GM12878 (cell line): ENCODE results near the gene ATL2. TPM values are rescaled to one million over a fixed set of nuclear protein-coding genes. Genes with fewer than 3 reads are reported as not detected.

Experiments used
- ATAC-seq: fragments of 200-7000 bp; cut with Tn5 transposase; 3 replicates; pipeline ENCODE4 v1.9.1; 2020; ENCODE audit warnings: mild to moderate bottlenecking, moderate library complexity
- BruUV-seq: library from RNA; stranded (reverse); fragments of 400-500 nt; replicated peaks from 2 replicates; lab custom pipeline; 2021; lab: Mats Ljungman, UMichigan
- CTCF ChIA-PET: fragments of 300-600 bp; sonication (Branson Sonifier 250); formaldehyde crosslinking; extraction: SDS; loops from one replicate; lab custom pipeline; 2021; ENCODE audit warnings: inconsistent platforms; lab: Yijun Ruan, JAX
- POLR2A ChIA-PET: fragments of 350-600 bp; formaldehyde crosslinking; extraction: SDS; loops from one replicate; lab custom pipeline; 2021; ENCODE audit warnings: inconsistent platforms; lab: Charles Lee
- RAD21 ChIA-PET: fragments of 300-600 bp; sonication (Branson Sonifier 250); formaldehyde crosslinking; loops from one replicate; lab custom pipeline; 2023; ENCODE audit warnings: antibody characterized with exemption; ENCODE audit not compliant: unreplicated experiment; lab: Charles Lee
- SMC1A ChIA-PET: fragments of 300-600 bp; sonication (Branson Sonifier 250); formaldehyde crosslinking; loops from one replicate; lab custom pipeline; 2023; ENCODE audit not compliant: unreplicated experiment, uncharacterized antibody; lab: Charles Lee
- DNase-seq: peaks from one replicate; pipeline ENCODE4 v3.0.0-alpha.2; 2011; ENCODE audit warnings: low read depth, low spot score
- FAIRE-seq: peaks from 3 replicates; lab custom pipeline; 2011; peaks lifted over from hg19 to GRCh38; lab: Jason Lieb, UNC
- H2AFZ ChIP-seq: 2 replicates; pipeline ENCODE4 v1.6.0; 2011; ENCODE audit warnings: low read depth, low read length, control low read depth; ENCODE audit not compliant: control insufficient read depth
- H3K27ac ChIP-seq: 2 replicates; pipeline ENCODE4 v1.5.1; 2011; ENCODE audit warnings: control low read depth; ENCODE audit not compliant: control insufficient read depth, insufficient read depth
- H3K27me3 ChIP-seq, 2 experiments: replicated peaks in 1 of 2; 2 replicates each; pipeline versions ENCODE4 v1.6.0 to v1.6.1; 2011; ENCODE audit warnings: low read length in 1 of 2; ENCODE audit not compliant: control insufficient read depth in 2 of 2, insufficient read depth in 2 of 2
- H3K36me3 ChIP-seq, 2 experiments: 2 replicates each; pipeline ENCODE4 v1.5.1; 2011; ENCODE audit warnings: low read length in 1 of 2; ENCODE audit not compliant: control insufficient read depth in 2 of 2, insufficient read depth in 2 of 2
- H3K4me1 ChIP-seq: 2 replicates; pipeline ENCODE4 v1.6.1; 2011; ENCODE audit warnings: mild to moderate bottlenecking, low read length, moderate library complexity, mixed read lengths; ENCODE audit not compliant: control insufficient read depth, insufficient read depth
- H3K4me2 ChIP-seq: 2 replicates; pipeline ENCODE4 v1.6.0; 2011; ENCODE audit warnings: control low read depth; ENCODE audit not compliant: control insufficient read depth, insufficient read depth
- H3K4me3 ChIP-seq: fragments of 200-600 bp; sonication (generic); 2 replicates; pipeline ENCODE4 v1.5.1; 2016
- H3K79me2 ChIP-seq: 2 replicates; pipeline ENCODE4 v1.6.0; 2011; ENCODE audit warnings: low read length; ENCODE audit not compliant: control insufficient read depth, insufficient read depth
- H3K9ac ChIP-seq: 2 replicates; pipeline ENCODE4 v1.8.0; 2011; ENCODE audit warnings: low read length, control low read depth, mixed read lengths; ENCODE audit not compliant: control insufficient read depth, insufficient read depth
- H3K9me3 ChIP-seq: replicated peaks from 3 replicates; pipeline ENCODE4 v1.5.1; 2011; ENCODE audit warnings: mild to moderate bottlenecking, low read length; ENCODE audit not compliant: control insufficient read depth, insufficient read depth
- H4K20me1 ChIP-seq: 2 replicates; pipeline ENCODE4 v1.6.0; 2011; ENCODE audit not compliant: control insufficient read depth, insufficient read depth
- ETV6 ChIP-seq, 2 experiments: fragments of 450-650 bp in 1 of 2; IDR thresholded peaks in 1 of 2; conservative IDR thresholded peaks in 1 of 2; 2 replicates each; pipeline ENCODE4 v1.6.1; 2014; ENCODE audit warnings: antibody characterized with exemption in 1 of 2, borderline replicate concordance in 1 of 2, low read depth in 1 of 2, mild to moderate bottlenecking in 1 of 2, moderate library complexity in 1 of 2
- HDAC6 ChIP-seq: fragments of 200-600 bp; sonication (generic); IDR thresholded peaks from one replicate; pipeline ENCODE4 v1.8.0; 2017; ENCODE audit warnings: antibody characterized with exemption; ENCODE audit not compliant: unreplicated experiment
- JUNB ChIP-seq: IDR thresholded peaks from 2 replicates; pipeline ENCODE4 v1.6.1; 2016; ENCODE audit warnings: antibody characterized with exemption, mild to moderate bottlenecking
- PML ChIP-seq: IDR thresholded peaks from 2 replicates; pipeline ENCODE4 v1.6.1; 2012; ENCODE audit warnings: low read length, inconsistent platforms
- RFX5 ChIP-seq: IDR thresholded peaks from 2 replicates; pipeline ENCODE4 v1.6.1; 2011; ENCODE audit warnings: low read depth, low read length, improper control_type of control experiment
- YBX1 ChIP-seq: fragments of 450-650 bp; IDR thresholded peaks from 2 replicates; pipeline ENCODE4 v1.6.1; 2016; ENCODE audit warnings: antibody characterized with exemption
- WGBS: methylation state at CpG from one replicate; pipeline ENCODE4 v1.1.6; 2016; ENCODE audit warnings: low lambda C conversion rate; ENCODE audit not compliant: insufficient replicate concordance, insufficient coverage; ENCODE audit errors: missing lambda C conversion rate; 5-methylcytosine and 5-hydroxymethylcytosine counted together
- in situ Hi-C: fragments of 300-500 bp; cut with MboI; formaldehyde crosslinking; loops from 9 replicates; pipeline ENCODE4 v1.14.3; 2018; ENCODE audit warnings: mixed read lengths
- intact Hi-C: fragments of 100-400 bp; cut with micrococcal nuclease; formaldehyde crosslinking; loops from one replicate; pipeline ENCODE4 v1.14.2; 2022; ENCODE audit not compliant: unreplicated experiment
- polyA plus RNA-seq, 11 experiments: library from polyadenylated mRNA; depleted of rRNA in 4 of 11; unstranded in 6 of 11; stranded (reverse) in 5 of 11; fragments of >200 nt; fragmentation: Nextera tagmentation in 4 of 11; fragmentation: Illumina TruSeq in 1 of 11; extraction: Ambion mirVana in 4 of 11; extraction: Trizol in 1 of 11; gene quantifications; 1 replicate in 1 of 11; 2 replicates in 10 of 11; pipeline versions ENCODE4 v1.2.1 to v1.2.3, GENCODE V29; 2011 to 2016; ENCODE audit warnings: inconsistent platforms in 2 of 11, missing spikeins in 2 of 11, low read depth in 1 of 11
- total RNA-seq, 4 experiments: library from RNA; depleted of rRNA in 3 of 4; stranded (reverse); fragments of >200 nt in 3 of 4; fragmentation: Illumina TruSeq in 1 of 4; extraction: Trizol in 1 of 4; gene quantifications; 2 replicates each; pipeline versions ENCODE4 v1.2.1 to v1.2.3, GENCODE V29; 2013 to 2021
- TF ChIP-seq, protein P1 (sequence below): fragments of 450-650 bp; formaldehyde crosslinking; IDR thresholded peaks from 2 replicates; pipeline ENCODE4 v1.5.0; 2022; ENCODE audit warnings: mild to moderate bottlenecking, missing genetic modification characterization
- TF ChIP-seq, protein P2 (sequence below): fragments of 150-350 bp; IDR thresholded peaks from 2 replicates; pipeline ENCODE4 v1.6.1; 2016; ENCODE audit warnings: low read depth, low read length

Gene ATL2
- total and polyA plus RNA-seq, 10 of the 15 experiments (the other 5 are each of a cell fraction or from before 2014, with no cell fraction given), result 8.6 to 51.5 (median 41.8) TPM

DNA sequence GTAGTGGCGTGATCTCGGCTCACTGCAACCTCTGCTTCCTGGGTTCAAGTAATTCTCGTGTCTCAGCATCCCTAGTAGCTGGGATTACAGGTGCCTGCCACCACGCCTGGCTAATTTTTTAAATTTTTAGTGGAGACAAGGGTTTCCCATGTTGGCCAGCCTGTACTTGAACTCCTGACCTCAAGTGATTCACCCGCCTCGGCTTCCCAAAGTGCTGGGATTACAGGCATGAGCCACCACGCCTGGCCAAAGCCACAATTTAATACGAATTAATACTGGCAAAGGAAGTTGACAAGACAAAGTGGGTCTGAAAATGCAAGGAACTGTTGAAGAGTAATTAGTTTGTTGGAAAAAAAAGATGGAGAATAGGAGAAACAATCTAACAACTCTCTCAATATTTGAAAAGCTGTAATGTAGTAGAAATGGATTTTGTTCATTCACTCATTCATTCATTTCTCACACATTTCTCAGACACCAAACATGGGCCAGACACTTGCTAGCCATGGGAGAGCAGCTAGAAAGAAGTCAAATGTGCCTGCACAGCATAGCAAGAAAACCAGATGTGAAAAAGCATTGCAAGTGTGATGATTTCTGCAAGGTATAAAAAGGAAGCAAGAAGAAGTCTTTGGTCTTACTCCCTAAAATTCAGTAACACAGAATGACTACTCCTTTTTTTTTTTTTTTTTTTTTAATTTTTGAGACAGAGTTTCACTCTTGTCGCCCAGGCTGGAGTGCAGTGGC lies 39.4 kb upstream of the ATL2 start:
- in situ Hi-C loops, result no loop called here
- BruUV-seq, result no TSS peak
- ChIA-PET RAD21 (no interaction called here), CTCF (interaction anchor here (0.6 kb wide), 1 partner anchor 38 kb away, joined by 4 read pairs; no protein-coding TSS in a partner anchor), POLR2A (interaction anchor here (0.7 kb wide), 2 partner anchors 11 to 302 kb away, joined by 3 read pairs; no protein-coding TSS in a partner anchor)
- H3K79me2 ChIP-seq, result no peaks in the 10 kb centered on the region
- no peaks in the 10 kb centered on the region for H3K27me3 ChIP-seq
- H3K4me3 ChIP-seq, result no peak overlapping the region
- no peak overlapping the region for H3K27ac ChIP-seq
- H3K36me3 ChIP-seq, result no peaks in the 10 kb centered on the region
- intact Hi-C loops, result no loop called here
- H3K9ac ChIP-seq, result no peak overlapping the region
- DNase-seq (no peak), ATAC-seq (no peak)
- no peak overlapping the region for H2AFZ ChIP-seq
- H3K4me1 ChIP-seq, result peaks cover 16% of the 10 kb centered on the region
- peaks cover 5% of the 10 kb centered on the region; the same call in 2 of the 3 replicates for H3K9me3 ChIP-seq
- H3K4me2 ChIP-seq, result no peak overlapping the region
- no peaks in the 10 kb centered on the region for H4K20me1 ChIP-seq
- 64% methylated on average over 9 of the region's 9 CpGs for WGBS
- TF ChIP-seq, protein P1, sequence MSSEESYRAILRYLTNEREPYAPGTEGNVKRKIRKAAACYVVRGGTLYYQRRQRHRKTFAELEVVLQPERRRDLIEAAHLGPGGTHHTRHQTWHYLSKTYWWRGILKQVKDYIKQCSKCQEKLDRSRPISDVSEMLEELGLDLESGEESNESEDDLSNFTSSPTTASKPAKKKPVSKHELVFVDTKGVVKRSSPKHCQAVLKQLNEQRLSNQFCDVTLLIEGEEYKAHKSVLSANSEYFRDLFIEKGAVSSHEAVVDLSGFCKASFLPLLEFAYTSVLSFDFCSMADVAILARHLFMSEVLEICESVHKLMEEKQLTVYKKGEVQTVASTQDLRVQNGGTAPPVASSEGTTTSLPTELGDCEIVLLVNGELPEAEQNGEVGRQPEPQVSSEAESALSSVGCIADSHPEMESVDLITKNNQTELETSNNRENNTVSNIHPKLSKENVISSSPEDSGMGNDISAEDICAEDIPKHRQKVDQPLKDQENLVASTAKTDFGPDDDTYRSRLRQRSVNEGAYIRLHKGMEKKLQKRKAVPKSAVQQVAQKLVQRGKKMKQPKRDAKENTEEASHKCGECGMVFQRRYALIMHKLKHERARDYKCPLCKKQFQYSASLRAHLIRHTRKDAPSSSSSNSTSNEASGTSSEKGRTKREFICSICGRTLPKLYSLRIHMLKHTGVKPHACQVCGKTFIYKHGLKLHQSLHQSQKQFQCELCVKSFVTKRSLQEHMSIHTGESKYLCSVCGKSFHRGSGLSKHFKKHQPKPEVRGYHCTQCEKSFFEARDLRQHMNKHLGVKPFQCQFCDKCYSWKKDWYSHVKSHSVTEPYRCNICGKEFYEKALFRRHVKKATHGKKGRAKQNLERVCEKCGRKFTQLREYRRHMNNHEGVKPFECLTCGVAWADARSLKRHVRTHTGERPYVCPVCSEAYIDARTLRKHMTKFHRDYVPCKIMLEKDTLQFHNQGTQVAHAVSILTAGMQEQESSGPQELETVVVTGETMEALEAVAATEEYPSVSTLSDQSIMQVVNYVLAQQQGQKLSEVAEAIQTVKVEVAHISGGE (CRISPR knock-in tag), result no peak
- TF ChIP-seq HDAC6, result no peak
- TF ChIP-seq YBX1, result no peak
- no peak for TF ChIP-seq PML
- TF ChIP-seq, protein P2, sequence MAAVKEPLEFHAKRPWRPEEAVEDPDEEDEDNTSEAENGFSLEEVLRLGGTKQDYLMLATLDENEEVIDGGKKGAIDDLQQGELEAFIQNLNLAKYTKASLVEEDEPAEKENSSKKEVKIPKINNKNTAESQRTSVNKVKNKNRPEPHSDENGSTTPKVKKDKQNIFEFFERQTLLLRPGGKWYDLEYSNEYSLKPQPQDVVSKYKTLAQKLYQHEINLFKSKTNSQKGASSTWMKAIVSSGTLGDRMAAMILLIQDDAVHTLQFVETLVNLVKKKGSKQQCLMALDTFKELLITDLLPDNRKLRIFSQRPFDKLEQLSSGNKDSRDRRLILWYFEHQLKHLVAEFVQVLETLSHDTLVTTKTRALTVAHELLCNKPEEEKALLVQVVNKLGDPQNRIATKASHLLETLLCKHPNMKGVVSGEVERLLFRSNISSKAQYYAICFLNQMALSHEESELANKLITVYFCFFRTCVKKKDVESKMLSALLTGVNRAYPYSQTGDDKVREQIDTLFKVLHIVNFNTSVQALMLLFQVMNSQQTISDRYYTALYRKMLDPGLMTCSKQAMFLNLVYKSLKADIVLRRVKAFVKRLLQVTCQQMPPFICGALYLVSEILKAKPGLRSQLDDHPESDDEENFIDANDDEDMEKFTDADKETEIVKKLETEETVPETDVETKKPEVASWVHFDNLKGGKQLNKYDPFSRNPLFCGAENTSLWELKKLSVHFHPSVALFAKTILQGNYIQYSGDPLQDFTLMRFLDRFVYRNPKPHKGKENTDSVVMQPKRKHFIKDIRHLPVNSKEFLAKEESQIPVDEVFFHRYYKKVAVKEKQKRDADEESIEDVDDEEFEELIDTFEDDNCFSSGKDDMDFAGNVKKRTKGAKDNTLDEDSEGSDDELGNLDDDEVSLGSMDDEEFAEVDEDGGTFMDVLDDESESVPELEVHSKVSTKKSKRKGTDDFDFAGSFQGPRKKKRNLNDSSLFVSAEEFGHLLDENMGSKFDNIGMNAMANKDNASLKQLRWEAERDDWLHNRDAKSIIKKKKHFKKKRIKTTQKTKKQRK, result no peak
- TF ChIP-seq JUNB, result no peak
- no peak for TF ChIP-seq RFX5
- no peak for TF ChIP-seq ETV6 (conservative IDR thresholded peaks at IDR 0.05 in 1 of 2, IDR thresholded peaks at IDR 0.05 in 1 of 2; ENCODE audit: borderline replicate concordance in 1 of 2, low read depth in 1 of 2)
- TF ChIP-seq, all 136 proteins: peak for 0
- FAIRE-seq, result no peak
- SMC1A ChIA-PET, result interaction anchor here (0.6 to 1.7 kb wide), 5 partner anchors 13 to 100 kb away, joined by 3 to 6 read pairs (median 4); no protein-coding TSS in a partner anchor
